Endometrium (tissue), 2 donors: Measurements from ENCODE around the gene TMEM107.
A peak's percentile ranks its signal among the peaks of the same experiment; 100 is the strongest.

Source experiments
- FAIRE-seq: peaks from 2 replicates; lab custom pipeline; 2012; peaks lifted over from hg19 to GRCh38; lab: Jason Lieb, UNC
- donor health status: control.
- donor health status: control.

The TMEM107 gene

DNA sequence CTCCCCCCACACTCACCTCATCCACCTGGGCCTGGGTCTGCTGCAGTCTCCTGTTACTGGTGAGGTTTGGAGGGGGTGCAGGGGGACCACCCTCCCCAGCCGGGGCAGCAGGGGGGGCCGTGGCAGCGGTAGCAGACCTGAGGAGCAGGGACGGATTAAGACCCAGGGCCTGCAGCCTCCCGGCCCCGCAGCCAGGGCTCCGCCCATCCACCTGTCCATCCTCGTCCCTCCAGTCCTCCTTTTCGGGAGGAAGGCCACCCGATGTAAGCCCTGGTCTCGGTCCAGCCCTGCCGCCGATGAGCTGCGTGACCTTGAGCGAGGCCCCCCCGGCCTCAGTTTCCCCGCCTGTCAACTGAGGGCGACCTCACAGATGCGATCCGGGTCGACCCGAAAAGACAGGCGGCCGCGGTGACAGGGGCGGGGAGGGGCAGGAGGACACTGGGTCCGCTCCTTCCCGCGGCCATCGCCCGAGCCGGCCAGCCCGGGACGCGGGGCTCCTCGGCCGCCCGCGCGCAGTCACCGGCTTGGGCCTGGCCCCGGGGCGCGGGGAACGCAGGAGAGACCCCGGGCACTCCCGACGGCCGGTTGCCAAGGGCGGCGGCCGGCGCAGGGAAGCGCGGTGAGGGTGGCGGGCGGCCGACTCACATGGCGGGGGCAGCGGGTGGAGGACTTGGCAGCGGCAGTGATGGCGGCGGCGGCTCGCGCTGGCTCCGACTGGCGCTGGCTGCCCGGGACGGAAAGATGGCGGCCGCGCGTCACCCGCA, 13.8 kb downstream of the TMEM107 start, which contains the start of gene VAMP2:
TSS of gene VAMP2 (minus strand) at position 716 of the 764 bp plus-strand sequence. CDS start at position 647, 69 bp downstream.
- FAIRE-seq: no peak

DNA sequence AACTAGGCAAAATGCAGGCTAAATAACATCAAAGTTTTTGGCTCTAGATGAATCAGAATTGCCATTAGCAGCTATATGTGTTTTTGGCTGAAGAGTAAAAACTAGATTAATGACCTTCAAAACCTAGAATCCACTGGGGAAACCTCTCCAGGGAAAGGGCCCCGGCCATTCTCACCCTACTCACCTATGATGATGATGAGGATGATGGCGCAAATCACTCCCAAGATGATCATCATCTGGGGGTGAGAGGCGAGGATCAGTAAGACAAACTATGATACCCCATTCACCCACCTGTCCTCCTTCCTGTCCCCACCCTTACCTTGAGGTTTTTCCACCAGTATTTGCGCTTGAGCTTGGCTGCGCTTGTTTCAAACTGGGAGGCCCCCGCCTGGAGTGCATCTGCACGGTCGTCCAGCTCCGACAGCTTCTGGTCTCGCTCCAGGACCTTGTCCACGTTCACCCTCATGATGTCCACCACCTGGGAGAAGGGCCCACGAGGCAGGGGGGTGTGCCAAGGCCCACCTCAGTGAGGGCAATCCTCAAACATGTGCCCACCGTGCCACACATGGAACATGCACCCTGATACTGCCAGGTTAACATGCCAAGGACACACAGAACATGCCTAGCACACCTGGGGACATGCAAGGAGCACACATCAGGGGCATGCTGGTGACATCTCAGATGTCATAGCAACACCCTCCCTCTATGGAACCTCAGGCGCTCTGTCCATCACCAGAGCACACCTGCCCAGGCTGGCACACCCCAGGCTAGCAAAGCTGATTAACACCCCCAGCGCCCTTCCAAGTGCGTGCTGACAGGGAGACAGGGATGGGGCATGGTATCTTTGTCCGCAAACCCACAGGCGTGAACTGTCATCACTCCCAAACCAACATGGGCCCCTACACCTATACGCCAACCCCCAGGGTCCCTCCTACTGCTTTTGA, 14.6 kb downstream of the TMEM107 start:
- no peak for FAIRE-seq

- no peak for FAIRE-seq
Observed at GRCh38 chr17:8160741-8161221, 15.4 kb downstream of the TMEM107 start.

DNA sequence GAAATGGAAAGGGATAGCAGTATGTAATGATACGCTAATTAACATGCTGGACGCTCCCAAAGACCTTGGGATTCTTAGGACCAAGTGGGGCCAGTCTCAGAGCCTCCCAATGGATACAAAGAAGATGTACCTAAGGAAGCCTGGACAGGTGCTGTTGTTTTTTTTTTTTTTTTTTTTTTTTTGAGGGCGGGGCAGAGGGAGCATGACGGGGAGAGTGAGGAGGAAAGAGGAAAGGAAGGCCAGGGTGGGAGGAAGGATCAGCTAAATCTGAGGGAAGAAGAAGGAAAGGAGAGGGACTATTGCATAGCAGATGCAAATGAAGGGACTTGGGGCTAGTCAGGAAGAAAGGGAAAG, 16.0 kb downstream of the TMEM107 start:
- FAIRE-seq: no peak

DNA sequence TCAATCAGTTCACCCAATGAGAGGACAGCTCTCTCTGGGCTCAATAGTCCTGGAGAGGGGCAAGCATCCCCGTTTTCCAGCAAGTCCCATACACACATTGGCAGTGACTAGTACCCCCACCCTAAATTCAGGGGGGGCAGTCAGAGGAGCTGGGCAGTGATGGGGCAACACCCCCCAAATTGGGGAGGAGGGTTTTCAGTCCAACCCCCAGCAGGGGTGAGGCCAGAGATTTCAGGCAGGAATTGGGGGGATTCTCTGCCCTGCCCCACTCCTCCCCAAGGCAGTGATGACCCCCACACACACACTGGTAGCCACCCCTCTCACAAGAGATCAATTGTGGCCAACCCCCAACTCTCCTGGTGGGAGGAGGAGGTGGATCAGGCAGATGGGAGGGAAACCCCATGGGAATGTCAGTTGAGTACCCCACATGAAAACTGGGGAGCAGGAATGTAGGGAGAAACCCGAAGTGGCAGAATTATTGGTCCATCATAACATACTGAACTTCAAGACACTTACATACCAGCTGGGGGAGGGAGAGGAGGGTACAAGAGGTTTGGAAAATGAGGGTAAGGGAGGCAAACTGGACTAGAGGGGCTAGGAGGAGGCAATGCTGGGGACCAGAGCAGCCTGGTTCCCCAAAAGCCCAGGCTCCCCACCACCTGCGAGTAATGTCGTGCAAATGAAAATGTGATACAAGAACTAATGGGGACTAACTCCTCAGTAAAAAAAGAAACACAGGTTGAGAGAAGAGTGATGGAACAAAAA, 16.5 kb downstream of the TMEM107 start:
- FAIRE-seq: no peak

GRCh38 chr17:8159032-8159400, 17.2 kb downstream of the TMEM107 start:
- FAIRE-seq: no peak

GRCh38 chr17:8158267-8159031, 17.7 kb downstream of the TMEM107 start:
- no peak for FAIRE-seq

GRCh38 chr17:8156246-8156992, 19.8 kb downstream of the TMEM107 start:
- FAIRE-seq: peak; percentile 100

GRCh38 chr17:8155996-8156245, 20.3 kb downstream of the TMEM107 start:
- FAIRE-seq: no peak

GRCh38 chr17:8155231-8155995, 20.8 kb downstream of the TMEM107 start:
- no peak for FAIRE-seq

DNA sequence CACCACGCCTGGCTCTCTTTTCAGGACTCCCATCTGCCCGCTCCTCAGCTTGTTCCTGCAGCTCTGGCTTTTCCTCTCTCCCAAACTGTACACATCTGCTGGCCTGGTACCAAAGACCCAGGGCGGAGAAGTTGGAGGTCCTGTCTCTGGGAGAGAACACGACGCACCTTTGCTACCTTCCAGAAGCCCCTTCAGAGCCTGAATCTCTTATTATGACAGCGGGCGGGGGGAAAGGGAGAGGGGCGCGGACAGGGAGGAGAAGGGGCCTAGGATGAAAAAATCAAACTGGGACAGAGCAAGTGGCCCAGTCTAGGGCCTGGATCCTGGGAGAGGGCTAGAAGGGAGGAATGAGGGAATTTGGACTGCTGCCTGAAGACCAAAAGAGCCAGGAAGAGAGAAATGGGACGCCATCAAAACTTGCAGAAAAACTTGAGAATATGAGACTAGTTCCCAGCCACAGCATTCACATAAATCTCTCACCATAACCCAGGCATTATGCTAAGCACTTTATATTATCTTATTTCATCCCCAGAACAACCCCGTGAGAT, 21.5 kb downstream of the TMEM107 start:
- no peak for FAIRE-seq

DNA sequence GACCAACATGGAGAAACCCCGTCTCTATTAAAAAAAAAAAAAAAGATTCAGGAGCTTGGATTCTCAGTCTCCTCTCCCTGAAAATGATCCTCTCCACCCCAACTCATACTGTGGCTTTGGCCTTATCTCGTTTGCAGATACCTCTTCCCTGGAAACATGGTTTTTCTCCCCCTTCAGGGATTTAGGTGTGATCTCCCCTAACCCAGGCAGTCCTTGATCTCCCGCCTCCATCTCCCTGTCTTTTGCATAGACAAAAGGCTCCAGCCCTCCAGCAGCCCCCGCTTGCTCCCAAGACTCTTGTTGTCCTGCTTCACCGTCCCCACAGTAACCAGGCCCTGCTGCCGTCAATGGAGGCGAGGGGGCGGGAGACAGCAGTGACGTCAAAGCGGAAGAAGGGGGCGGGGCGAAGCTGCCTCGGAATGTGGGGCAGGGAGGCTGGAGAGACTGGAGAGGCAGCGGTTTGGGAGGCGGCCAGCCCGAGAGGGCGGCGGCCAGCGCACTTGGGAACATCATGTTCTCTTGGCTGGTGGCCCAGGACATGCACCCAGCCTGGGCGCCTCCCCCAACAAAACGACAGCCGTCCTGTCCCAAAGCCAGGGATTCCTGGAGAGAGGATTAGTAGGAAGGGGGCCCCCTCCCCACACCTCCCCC, 22.1 kb downstream of the TMEM107 start:
- peak; percentile 93 for FAIRE-seq

GRCh38 chr17:8153525-8153956, 22.6 kb downstream of the TMEM107 start:
- peak; percentile 35 for FAIRE-seq

GRCh38 chr17:8153031-8153451, 23.1 kb downstream of the TMEM107 start:
- no peak for FAIRE-seq

- FAIRE-seq: no peak
Observed at GRCh38 chr17:8152112-8152775, 23.9 kb downstream of the TMEM107 start, which contains the start of gene PER1. PER1 (minus strand) TSS chr17:8152404; CDS start chr17:8150706, 1,698 bp downstream.

- FAIRE-seq: no peak
Observed at GRCh38 chr17:8151641-8152111, 24.5 kb downstream of the TMEM107 start.

- no peak for FAIRE-seq
Observed at GRCh38 chr17:8151120-8151640, 25.0 kb downstream of the TMEM107 start.
